ENCODE data around the gene FGF8. TPM values are rescaled to one million over a fixed set of nuclear protein-coding genes. Genes with fewer than 3 reads are reported as not detected.

The FGF8 gene
- total RNA-seq, 1 experiment from 2014 or later = not detected

DNA sequence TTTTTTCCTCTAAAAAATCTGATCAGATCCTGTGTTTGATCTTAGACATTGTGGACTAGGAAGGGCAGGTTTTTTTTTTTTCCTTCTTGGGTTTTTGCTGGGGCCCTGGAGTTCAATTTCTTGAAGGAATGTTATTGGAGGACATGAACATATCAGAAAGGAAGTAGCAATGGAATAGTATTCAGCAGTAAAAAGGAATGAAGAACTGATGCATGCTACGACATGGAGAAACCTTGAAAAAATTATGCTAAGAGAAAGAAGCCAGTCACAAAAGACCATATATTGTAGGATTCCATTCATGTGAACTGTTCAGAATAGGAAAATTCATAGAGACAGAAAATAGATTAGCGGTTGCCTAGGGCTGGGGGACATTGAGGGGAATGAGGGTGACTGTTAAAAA, 34.0 kb downstream of the FGF8 start:
- no peak for DNase-seq (ENCODE audit: low spot score)

DNA sequence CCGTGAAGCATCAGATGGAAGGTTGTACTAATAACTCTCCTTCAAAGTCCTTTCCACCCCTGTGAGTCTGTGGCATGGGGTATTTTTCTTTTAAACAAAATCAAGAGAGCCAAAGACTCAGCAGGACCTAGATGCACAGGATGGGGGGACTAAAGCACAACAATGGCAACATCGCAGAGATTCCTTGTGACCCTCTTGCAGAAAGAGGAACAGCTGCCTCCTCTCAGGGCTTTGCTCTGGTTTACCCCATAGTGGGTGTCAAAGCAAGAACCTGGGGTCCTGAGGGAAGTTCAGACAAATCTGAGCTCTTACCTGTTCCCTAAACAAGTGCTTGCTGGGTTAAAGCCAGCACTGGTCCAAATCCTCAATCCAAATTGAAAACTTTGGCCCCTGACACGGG, 39.2 kb downstream of the FGF8 start:
- DNase-seq (ENCODE audit: low spot score) = no peak

DNA sequence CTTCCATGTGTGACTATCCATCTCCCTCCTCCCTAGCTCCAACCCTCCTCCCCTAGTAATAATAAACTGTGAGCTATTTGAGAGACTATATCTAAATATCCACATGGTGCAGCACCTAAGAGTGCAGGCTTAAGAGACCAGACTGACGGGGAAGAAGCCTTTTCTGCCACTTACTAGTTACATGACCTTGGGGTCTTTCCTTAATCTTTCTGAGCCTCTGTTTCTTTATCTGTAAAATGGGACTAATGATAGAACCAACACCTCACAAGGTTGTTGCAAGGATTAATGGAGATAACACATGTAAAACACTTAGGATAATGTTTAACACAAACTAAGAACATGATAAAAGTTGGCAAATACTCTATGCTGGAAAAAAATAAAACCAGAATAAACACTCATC, 43.8 kb downstream of the FGF8 start:
- DNase-seq (ENCODE audit: low spot score) = no peak

DNA sequence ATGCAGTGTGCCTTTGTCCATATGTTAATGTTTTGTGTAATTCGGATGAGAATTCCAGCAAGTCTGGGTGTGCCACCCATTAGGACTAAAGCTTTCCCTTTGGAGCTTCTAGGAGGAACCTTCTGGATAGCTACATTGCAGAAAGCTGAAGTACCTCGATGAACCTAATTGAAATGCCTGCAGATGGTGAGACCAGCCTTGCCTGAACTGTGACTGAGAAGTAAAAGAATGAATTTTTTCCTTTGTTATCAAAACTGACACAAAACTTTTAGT, 49.9 kb downstream of the FGF8 start:
- DNase-seq (ENCODE audit: low spot score) = no peak

DNA sequence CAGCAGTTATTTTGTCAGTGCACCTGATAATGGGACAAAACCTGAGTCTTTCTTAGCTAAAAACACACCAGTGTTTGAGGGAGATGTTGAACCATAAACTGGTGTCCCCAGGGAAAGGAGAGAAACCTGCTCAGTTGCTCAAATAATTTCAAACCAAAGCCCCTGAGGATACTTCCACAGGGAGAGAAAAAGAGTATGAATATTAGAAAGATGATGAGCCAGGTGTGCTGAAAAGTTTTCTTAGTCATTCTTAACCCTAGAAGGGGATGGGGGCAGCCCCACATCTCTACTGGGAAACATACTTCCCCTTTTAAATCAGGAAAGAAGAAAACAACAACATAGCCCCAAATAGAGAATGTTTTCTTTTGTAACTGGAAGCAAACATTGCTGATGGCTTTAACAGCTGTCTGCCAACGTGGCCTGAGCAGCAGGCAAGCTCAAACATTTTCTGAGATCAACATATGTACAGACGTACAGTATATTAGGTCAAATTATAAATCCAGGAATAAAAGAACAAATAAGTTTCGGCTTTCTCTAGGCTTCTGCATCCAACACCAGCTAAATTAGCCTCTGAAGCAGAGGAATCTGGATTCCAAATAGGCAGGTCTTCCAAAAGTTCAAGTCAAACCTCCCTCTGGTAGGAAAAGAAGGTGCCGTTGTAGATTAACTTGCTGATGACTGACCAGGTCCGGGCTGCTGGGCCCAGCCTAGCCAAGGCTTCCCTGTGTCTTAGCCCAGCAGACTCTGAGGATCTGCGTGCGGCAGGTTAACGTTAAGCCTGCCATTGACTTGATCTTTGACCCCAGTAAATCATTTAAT, 50.4 kb downstream of the FGF8 start:
- DNase-seq (ENCODE audit: low spot score) = peak; percentile 30

DNA sequence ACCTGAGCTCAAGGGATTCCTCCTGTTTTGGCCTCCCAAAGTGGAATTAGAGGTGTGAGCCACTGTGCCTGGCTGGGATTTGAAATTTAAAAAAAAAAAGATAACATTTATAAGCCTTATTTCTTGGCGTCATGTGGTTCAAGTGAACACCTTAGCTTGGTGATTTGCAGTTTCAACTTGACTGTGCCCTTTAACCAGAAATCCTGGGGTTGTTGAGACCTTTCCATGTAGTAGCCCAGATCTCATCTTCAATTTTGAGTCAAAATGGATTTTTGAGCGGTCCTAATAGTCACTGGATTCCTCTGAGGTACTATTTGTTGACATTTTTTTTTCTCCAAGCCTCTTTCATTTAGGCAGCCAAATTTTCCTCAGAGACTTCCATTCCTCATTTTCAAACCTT, 51.5 kb downstream of the FGF8 start:
- no peak for DNase-seq (ENCODE audit: low spot score)

DNA sequence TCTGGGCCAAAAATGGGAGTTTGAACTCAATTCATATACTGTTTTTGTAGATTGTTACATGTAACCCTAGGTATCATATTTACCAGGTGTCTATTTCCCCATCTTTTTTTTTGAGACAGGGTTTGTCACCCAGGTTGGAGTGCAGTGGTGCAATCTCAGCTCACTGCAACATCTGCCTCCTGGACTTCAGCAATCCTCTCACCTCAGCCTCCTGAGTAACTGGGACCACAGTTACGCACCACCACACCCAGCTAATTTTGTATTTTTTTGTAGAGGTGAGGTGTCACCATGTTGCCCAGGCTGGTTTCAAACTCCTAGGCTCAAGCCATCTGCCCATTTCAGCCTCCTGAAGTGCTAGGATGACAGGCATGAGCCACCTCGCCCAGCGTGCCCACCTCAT, 52.7 kb downstream of the FGF8 start:
- no peak for DNase-seq (ENCODE audit: low spot score)

DNA sequence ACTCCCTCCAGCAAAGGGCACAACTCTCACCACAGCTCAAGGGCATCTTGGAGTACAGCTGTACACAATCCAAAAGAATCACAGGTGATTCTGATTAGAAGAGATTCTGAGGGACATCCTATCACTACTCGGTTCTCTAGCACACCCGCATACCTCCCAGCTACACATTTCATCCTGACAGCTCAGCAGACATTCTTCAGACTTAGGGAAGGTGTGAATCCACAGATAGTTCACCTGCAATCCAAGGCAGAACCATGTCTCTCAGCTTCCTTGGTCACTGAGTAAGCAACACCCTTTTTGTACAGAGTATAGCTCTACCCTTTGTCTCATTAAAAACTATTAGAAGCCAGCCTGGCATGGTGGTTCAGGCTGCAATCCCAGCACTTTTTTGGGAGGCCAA, 54.1 kb downstream of the FGF8 start:
- DNase-seq (ENCODE audit: low spot score) = no peak

DNA sequence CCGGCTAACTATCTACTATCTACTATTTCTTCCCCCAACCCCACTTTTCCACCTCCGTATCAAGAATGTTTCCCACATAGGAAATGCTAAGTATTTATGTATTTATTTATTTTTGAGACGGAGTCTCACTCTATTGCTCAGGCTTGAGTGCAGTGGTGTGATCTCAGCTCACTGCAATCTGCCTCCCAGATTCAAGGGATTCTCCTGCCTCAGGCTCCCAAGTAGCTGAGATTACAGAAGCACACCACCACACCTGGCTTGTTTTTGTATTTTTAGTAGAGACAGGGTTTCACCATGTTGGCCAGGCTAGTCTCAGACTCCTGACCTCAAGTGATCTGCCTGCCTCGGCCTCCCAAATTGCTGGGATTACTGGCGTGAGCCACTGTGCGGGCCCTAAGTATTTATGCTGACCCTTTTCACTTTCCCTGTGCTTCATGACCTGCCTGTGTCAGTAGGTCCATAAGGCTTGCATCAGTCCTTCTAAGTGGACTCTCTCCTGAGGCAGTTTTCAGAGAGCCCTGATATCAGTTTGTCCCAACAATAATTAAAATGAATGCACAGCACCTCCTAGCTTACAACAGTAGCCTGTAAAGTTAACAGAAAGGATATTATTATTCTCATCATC, 55.2 kb downstream of the FGF8 start:
- no peak for DNase-seq (ENCODE audit: low spot score)

Other genes with a start within 250 kb of the FGF8 start
- 22.6 and 32.0 TPM in 2 replicates for gene POLL, start 187.9 kb downstream of the FGF8 start, total RNA-seq (2014; rRNA removed; shearing (Covaris generic))
- gene DPCD, start 187.8 kb downstream of the FGF8 start, total RNA-seq (2014; rRNA removed; shearing (Covaris generic)) = 22.1 and 35.7 TPM in 2 replicates
- gene FBXW4, start 80.9 kb downstream of the FGF8 start, total RNA-seq (2014; rRNA removed; shearing (Covaris generic)) = 19.1 and 30.3 TPM in 2 replicates
- 160 and 184 TPM in 2 replicates for gene NPM3, start 7.3 kb upstream of the FGF8 start, total RNA-seq (2014; rRNA removed; shearing (Covaris generic))
- gene OGA, start 42.3 kb upstream of the FGF8 start, total RNA-seq (2014; rRNA removed; shearing (Covaris generic)) = 42.9 and 43.2 TPM in 2 replicates
- gene KCNIP2, start 67.7 kb upstream of the FGF8 start, total RNA-seq (2014; rRNA removed; shearing (Covaris generic)) = 1.2 and 1.9 TPM in 2 replicates

Measured in HT-29 (cell line).